ENCODE data around the gene TAC4. TPM values are rescaled to one million over a fixed set of nuclear protein-coding genes. Genes with fewer than 3 reads are reported as not detected.

TAC4 gene
- total and polyA plus RNA-seq, 2 of the 13 experiments (the other 11 are each of a cell fraction or from before 2014, with no cell fraction given), result not detected

DNA sequence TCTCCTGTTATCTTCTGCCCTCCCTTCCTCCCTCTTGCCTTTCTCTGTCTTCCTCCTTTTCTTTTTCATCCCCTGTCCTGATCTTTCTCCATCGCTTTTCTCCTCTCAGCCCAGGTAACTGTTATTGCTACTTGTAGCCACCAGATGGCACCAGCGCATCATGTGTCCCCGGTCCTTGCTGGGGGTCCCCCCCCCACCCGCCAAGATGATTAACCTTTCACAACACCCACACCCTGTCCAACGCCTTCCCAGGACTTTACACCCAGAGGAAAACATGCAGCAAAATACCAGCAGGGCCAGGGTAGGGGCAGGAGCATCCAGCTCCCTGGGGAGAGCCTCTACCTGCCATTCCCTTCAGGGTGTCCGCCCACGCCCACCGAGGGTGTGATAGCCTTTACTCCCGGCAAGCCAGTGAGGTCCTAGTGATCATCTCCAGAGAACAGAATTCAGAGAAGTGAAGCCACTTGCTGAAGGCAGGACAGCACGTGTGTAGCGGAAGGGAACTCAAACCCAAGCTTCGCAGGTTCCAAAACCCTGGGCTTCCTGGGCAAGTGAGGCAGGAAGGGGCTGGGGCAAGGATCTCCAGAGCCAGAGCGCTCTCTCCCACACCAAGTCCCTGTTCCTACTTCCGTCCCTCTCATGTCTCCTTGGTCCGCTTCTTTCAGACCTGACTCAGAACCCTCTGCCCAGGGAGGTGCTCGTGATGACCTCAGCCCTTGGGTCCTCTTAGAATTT lies 13.4 kb upstream of the TAC4 start (continued):
- TF ChIP-seq ZBTB40 (IDR thresholded peaks at IDR 0.05) (no peak), ZBTB40 (CRISPR knock-in tag; IDR thresholded peaks at IDR 0.05) (no peak), KAT7 (CRISPR knock-in tag; IDR thresholded peaks at IDR 0.05; ENCODE audit: borderline replicate concordance) (no peak), ZNF720 (CRISPR knock-in tag; IDR thresholded peaks at IDR 0.05) (0 out of 2 replicates have a peak, but pooled peaks have one; percentile 24), ZNF350 (CRISPR knock-in tag; IDR thresholded peaks at IDR 0.05; ENCODE audit: borderline replicate concordance, low read depth) (peak; percentile 70; the same call in 1 of the 2 replicates), GABPA (IDR thresholded peaks at IDR 0.05; ENCODE audit: low read depth, low read length) (no peak), GABPA (CRISPR knock-in tag; IDR thresholded peaks at IDR 0.05; ENCODE audit: low read depth) (no peak), ELF3 (CRISPR knock-in tag; IDR thresholded peaks at IDR 0.05) (0 out of 2 replicates have a peak, but pooled peaks have one; percentile 35), SNAPC4 (CRISPR knock-in tag; IDR thresholded peaks at IDR 0.05) (no peak), EZH2 (conservative IDR thresholded peaks at IDR 0.05; ENCODE audit: low read depth, low read length) (no peak), ZNF687 (CRISPR knock-in tag; IDR thresholded peaks at IDR 0.05) (peak; percentile 49)

Measured in HepG2 (cell line).